Mammary epithelial cell (primary cell): ENCODE results near the gene PKP3.

Source experiments
- EZH2 ChIP-seq: IDR thresholded peaks from 2 replicates; pipeline ENCODE4 v1.6.1; 2012; ENCODE audit warnings: low read length, inconsistent platforms, borderline replicate concordance
- TF ChIP-seq, protein P1 (sequence below), 2 donors: IDR thresholded peaks in 1 of 2; conservative IDR thresholded peaks in 1 of 2; 2 replicates each; pipeline ENCODE4 v1.5.1; 2011 to 2012; ENCODE audit warnings: inconsistent platforms in 2 of 2, low read length in 2 of 2, mild to moderate bottlenecking in 2 of 2, control low read depth in 1 of 2, low read depth in 1 of 2; ENCODE audit not compliant: insufficient read depth in 1 of 2; ENCODE audit errors: extremely low read depth in 1 of 2

DNA sequence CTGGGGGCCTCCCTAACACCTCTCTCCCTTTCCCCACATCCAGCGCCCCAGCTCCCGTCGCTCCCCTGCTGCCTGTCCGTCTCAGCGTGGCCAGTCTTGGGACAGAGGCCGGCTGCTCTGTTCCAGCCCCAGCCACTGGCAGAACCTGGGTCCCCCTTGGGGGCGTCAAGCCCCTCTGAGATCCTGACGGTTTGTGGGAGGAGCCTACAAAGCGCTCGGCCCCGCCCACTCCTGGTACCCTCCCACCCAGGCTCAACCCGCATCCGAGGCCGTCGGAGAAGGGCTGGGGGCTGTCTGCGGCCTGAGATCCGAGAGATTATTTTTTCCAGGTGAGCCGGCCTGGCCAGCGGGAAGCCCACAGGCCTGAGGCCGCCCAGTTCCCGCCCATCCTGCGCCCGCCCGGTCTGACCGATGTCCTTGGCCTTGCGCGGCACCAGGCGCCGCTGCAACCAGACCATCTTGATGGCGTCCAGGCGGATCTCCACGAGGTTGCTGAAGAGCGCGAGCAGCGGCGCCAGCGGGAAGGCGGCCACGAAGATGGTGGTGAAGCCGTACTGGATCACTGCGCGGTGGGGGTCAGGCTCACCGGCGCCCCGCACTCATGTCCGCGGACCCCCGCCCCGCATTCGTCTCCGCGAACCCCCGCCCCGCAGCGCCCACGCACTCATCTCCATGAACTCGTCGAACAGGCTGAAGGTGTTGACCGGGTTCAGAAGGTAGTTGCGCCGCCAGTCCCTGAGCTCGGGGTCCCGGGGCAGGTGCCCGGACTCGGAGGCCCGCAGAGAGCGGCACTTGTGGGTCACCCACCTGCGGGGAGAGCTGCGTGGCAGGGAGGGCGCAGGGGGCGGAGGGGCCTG is 26.3 kb downstream of the PKP3 start:
- TF ChIP-seq, protein P1, sequence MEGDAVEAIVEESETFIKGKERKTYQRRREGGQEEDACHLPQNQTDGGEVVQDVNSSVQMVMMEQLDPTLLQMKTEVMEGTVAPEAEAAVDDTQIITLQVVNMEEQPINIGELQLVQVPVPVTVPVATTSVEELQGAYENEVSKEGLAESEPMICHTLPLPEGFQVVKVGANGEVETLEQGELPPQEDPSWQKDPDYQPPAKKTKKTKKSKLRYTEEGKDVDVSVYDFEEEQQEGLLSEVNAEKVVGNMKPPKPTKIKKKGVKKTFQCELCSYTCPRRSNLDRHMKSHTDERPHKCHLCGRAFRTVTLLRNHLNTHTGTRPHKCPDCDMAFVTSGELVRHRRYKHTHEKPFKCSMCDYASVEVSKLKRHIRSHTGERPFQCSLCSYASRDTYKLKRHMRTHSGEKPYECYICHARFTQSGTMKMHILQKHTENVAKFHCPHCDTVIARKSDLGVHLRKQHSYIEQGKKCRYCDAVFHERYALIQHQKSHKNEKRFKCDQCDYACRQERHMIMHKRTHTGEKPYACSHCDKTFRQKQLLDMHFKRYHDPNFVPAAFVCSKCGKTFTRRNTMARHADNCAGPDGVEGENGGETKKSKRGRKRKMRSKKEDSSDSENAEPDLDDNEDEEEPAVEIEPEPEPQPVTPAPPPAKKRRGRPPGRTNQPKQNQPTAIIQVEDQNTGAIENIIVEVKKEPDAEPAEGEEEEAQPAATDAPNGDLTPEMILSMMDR (conservative IDR thresholded peaks at IDR 0.05 in 1 of 2, IDR thresholded peaks at IDR 0.05 in 1 of 2; ENCODE audit: extremely low read depth in 1 of 2, insufficient read depth in 1 of 2, low read depth in 1 of 2, low read length in 2 of 2): no peak
- no peak for TF ChIP-seq EZH2
